ENCODE measurements around the gene SMIM1.
A peak's percentile ranks its signal among the peaks of the same experiment; 100 is the strongest.
"Not testable (repeated sequence)": the region's sequence is repeated elsewhere in the genome, so short reads cannot be mapped to it uniquely, and the experiment has no call there.

SMIM1 gene

DNA sequence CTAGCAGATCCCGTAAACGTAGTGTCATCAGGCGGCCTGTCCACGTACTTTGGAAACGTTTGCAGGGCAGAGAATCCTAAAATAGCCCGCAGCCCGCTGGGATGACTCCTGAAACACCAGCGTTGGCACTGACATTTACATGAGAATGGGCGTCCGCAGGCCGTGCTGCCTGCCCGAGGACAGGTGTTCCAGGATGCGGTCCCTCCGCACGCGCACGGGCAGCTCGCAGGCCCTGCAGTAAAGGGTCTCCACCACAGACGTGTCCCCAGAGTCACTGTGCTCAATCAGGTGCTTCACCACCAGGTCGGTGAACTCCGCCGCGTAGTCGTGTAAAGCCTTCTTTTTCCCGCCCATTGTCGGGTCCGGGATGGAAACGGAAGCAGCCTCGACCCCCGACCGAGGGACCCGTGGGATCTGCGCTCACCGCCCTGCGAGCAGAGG is 26.1 kb upstream of the SMIM1 start:
- Histone ChIP-seq H3K27ac (ENCODE audit: low read depth, low read length) (no peak overlapping the region), H3K4me1 (ENCODE audit: control insufficient read depth, insufficient read depth, low read length, unreplicated experiment) (peaks cover 19% of the 10 kb centered on the region), H2AFZ (ENCODE audit: low read length, unreplicated experiment) (no peak overlapping the region), H3K36me3 (ENCODE audit: insufficient read depth, low read length) (no peaks in the 10 kb centered on the region), H3K79me2 (ENCODE audit: control insufficient read depth, insufficient read depth, low read length, unreplicated experiment) (peaks cover 17% of the 10 kb centered on the region), H3K27me3 (ENCODE audit: insufficient read depth, low read length) (peaks cover 6% of the 10 kb centered on the region; the same call in 1 of the 2 replicates), H3K4me3 (ENCODE audit: low read depth, low read length) (peak overlapping the region; percentile 76)

DNA sequence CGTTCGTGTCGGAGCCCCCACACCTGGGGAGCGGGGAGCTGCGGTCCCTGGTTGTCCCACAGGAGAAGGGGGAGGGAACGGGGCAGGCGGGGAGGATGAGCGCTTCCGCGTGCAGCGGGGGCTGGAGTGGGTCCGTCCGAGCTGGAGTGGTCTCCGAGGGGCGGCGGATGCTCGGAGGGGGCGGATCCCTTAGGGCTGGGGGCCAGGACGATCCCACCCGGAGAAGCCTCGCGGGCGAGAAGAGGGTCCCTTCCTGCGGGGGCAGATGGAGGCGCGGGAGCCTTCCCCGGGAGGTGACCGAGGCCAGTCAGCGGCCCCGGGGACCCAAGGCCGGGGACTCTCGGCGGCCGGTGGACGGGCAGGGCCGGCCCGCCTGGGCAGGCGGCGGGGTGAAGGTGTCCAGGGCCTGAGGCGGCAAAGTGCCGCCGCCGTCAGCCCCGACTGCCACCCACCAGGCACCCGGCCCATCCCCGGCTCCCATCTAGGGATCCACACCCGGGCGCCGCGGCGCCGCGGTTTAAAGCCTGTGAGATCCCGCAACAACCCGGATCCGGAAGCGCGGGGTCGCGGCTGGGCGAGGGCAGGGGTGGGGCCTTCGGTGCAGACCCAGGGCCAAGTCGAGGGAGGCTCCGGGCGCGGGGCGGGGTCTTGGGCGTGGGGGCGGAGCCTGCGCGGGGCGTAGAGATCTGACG is 25.6 kb upstream of the SMIM1 start:
- peaks cover 7% of the 10 kb centered on the region; the same call in 1 of the 2 replicates for H3K27me3 ChIP-seq (ENCODE audit: insufficient read depth, low read length)
- no peak overlapping the region for H3K27ac ChIP-seq (ENCODE audit: low read depth, low read length)
- peak overlapping the region; percentile 76 for H3K4me3 ChIP-seq (ENCODE audit: low read depth, low read length)
- H3K36me3 ChIP-seq (ENCODE audit: insufficient read depth, low read length), result no peaks in the 10 kb centered on the region
- H2AFZ ChIP-seq (ENCODE audit: low read length, unreplicated experiment), result peak overlapping the region; percentile 3
- H3K4me1 ChIP-seq (ENCODE audit: control insufficient read depth, insufficient read depth, low read length, unreplicated experiment), result peaks cover 19% of the 10 kb centered on the region
- peaks cover 17% of the 10 kb centered on the region for H3K79me2 ChIP-seq (ENCODE audit: control insufficient read depth, insufficient read depth, low read length, unreplicated experiment)

DNA sequence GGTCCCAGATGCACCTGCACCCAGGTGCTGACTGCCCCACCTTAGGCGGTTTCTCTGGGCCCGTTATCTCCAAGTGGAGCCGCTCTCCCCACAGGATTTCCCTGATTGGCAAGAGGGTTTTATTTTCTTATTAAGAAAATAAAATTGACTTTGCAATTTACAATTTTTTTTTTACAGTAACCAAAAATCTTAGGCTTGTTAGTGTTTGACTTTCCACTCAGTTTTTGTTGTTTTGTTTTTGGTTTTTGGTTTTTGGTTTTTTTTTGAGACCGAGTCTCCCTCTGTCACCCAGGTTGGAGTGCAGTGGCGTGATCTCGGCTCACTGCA is 25.1 kb upstream of the SMIM1 start:
- Histone ChIP-seq H3K36me3 (ENCODE audit: insufficient read depth, low read length) (no peaks in the 10 kb centered on the region), H3K4me3 (ENCODE audit: low read depth, low read length) (peak overlapping the region; percentile 76), H3K79me2 (ENCODE audit: control insufficient read depth, insufficient read depth, low read length, unreplicated experiment) (peaks cover 17% of the 10 kb centered on the region), H2AFZ (ENCODE audit: low read length, unreplicated experiment) (peak overlapping the region; percentile 14), H3K27me3 (ENCODE audit: insufficient read depth, low read length) (peaks cover 11% of the 10 kb centered on the region; the same call in 1 of the 2 replicates), H3K4me1 (ENCODE audit: control insufficient read depth, insufficient read depth, low read length, unreplicated experiment) (peaks cover 19% of the 10 kb centered on the region), H3K27ac (ENCODE audit: low read depth, low read length) (no peak overlapping the region)

DNA sequence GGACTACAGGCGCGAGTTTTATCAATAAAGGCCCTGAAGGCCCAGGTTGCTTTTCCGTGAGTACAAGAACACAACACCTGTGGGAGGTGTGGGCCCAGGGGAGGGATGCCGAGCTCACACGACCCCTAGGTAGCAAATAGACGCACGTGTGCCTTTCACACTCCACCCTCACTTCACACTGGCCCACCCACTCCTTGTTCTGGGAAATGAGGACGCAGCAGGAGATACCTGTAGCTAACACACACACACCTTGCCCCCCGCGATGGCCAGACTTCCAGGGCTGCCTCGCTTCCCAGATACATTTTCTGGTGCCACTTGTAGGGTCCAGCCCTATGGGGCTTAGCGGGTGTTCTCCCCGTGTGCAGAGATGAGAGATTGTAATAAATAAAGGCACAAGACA is 24.6 kb upstream of the SMIM1 start:
- H2AFZ ChIP-seq (ENCODE audit: low read length, unreplicated experiment), result peak overlapping the region; percentile 14
- H3K36me3 ChIP-seq (ENCODE audit: insufficient read depth, low read length), result no peaks in the 10 kb centered on the region
- H3K27me3 ChIP-seq (ENCODE audit: insufficient read depth, low read length), result peaks cover 15% of the 10 kb centered on the region; the same call in 1 of the 2 replicates
- peaks cover 17% of the 10 kb centered on the region for H3K79me2 ChIP-seq (ENCODE audit: control insufficient read depth, insufficient read depth, low read length, unreplicated experiment)
- H3K4me3 ChIP-seq (ENCODE audit: low read depth, low read length), result peak overlapping the region; percentile 76
- no peak overlapping the region for H3K27ac ChIP-seq (ENCODE audit: low read depth, low read length)
- H3K4me1 ChIP-seq (ENCODE audit: control insufficient read depth, insufficient read depth, low read length, unreplicated experiment), result peaks cover 19% of the 10 kb centered on the region

DNA sequence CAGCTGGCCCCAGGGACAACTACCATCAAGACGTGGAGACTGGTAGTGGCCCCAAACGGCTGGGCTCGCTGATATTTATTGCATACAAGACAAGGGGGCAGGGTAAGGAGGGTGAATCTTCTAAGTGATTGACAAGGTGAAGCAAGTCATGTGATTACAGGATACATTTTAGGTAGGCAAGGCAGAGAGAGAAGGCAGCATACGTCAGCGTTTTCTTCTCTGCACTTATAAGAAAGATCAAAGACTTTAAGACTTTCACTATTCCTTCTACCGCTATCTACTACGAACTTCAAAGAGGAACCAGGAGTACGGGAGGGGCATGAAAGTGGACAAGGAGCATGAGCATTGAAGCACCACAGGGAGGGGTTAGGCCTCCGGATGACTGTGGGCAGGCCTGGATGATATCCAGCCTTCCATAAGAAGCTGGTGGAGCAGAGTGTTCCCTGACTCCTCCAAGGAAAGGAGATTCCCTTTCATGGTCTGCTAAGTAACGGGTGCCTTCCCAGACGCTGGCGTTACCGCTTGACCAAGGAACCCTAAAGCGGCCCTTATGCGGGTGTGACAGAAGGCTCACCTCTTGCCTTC is 24.1 kb upstream of the SMIM1 start:
- H3K27ac ChIP-seq (ENCODE audit: low read depth, low read length); H3K36me3 ChIP-seq (ENCODE audit: insufficient read depth, low read length); H3K4me3 ChIP-seq (ENCODE audit: low read depth, low read length); H2AFZ ChIP-seq (ENCODE audit: low read length, unreplicated experiment): not testable (repeated sequence)
- Histone ChIP-seq H3K27me3 (ENCODE audit: insufficient read depth, low read length) (peaks cover 18% of the 10 kb centered on the region; the same call in 1 of the 2 replicates), H3K4me1 (ENCODE audit: control insufficient read depth, insufficient read depth, low read length, unreplicated experiment) (peaks cover 19% of the 10 kb centered on the region), H3K79me2 (ENCODE audit: control insufficient read depth, insufficient read depth, low read length, unreplicated experiment) (peaks cover 17% of the 10 kb centered on the region)

DNA sequence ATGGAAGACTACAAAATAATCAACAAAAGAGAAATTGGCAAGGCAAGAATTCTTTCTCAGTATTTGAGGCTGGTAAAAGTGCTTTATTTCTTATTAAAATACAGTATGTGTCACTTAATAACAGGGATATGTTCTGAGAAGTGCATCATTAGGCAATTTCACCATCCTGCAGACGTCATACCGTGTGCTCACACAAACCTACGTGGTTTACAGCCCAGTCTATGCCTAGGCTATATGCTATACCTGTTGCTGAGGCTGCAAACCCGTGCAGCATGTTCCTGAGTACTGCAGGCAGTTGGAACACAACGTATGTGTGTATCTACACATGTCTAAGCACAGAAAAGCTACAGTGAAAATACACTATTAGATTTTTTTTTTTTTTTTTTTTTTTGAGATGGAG is 23.0 kb upstream of the SMIM1 start:
- no peak overlapping the region for H2AFZ ChIP-seq (ENCODE audit: low read length, unreplicated experiment)
- H3K27me3 ChIP-seq (ENCODE audit: insufficient read depth, low read length), result peaks cover 28% of the 10 kb centered on the region; the same call in 1 of the 2 replicates
- H3K79me2 ChIP-seq (ENCODE audit: control insufficient read depth, insufficient read depth, low read length, unreplicated experiment), result peaks cover 17% of the 10 kb centered on the region
- H3K4me1 ChIP-seq (ENCODE audit: control insufficient read depth, insufficient read depth, low read length, unreplicated experiment), result peaks cover 19% of the 10 kb centered on the region
- no peak overlapping the region for H3K4me3 ChIP-seq (ENCODE audit: low read depth, low read length)
- H3K27ac ChIP-seq (ENCODE audit: low read depth, low read length), result no peak overlapping the region
- H3K36me3 ChIP-seq (ENCODE audit: insufficient read depth, low read length), result no peaks in the 10 kb centered on the region

DNA sequence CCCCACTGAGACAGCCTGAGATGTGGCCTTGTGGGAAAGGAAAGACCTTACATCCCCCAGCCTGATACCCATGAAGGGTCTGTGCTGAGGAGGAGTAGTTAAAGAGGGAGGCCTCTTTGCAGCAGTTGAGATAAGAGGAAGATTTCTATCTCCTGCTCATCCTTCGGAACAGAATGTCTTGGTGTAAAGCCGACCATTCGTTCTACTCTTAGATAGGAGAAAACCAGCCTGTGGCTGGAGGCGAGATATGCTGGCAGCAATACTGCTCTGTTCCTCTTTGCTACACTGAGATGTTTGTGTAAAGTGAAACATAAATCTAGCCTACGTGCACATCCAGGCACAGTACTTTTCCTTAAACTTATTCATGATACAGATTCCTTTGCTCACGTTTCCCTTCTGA is 21.8 kb upstream of the SMIM1 start:
- Histone ChIP-seq H3K79me2 (ENCODE audit: control insufficient read depth, insufficient read depth, low read length, unreplicated experiment) (peaks cover 9% of the 10 kb centered on the region), H3K36me3 (ENCODE audit: insufficient read depth, low read length) (no peaks in the 10 kb centered on the region), H2AFZ (ENCODE audit: low read length, unreplicated experiment) (no peak overlapping the region), H3K27ac (ENCODE audit: low read depth, low read length) (no peak overlapping the region), H3K4me3 (ENCODE audit: low read depth, low read length) (no peak overlapping the region), H3K4me1 (ENCODE audit: control insufficient read depth, insufficient read depth, low read length, unreplicated experiment) (peaks cover 14% of the 10 kb centered on the region), H3K27me3 (ENCODE audit: insufficient read depth, low read length) (peaks cover 38% of the 10 kb centered on the region)

DNA sequence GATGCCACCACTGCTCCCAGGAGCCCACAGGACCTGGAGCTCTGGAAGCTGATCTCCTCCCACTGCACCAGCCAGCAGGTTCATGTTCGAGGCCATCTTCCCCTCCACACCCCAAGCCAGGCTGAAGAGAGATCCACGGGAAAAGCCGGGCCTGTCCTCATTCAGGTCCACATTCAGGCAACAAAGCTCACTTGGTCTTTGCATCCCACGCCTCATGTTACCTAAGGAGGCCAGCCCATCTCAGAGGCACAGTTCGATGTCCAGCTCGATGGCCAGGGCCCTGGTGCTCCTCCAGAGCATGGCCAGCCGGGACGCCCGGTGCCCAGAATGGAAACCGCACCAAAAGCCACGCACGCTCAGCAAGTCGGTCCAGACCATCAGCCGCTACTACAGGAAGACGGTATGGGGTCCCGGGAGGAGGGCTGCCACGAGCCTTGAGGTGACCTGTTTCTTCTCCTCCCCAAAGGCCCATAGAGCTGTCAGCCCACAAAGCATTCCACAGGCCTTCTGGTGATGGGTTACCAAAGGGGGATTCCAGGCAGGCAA is 20.1 kb upstream of the SMIM1 start, which contains the start of gene CCDC27:
TSS of gene CCDC27 (plus strand) at position 51 of the 546 bp plus-strand sequence. CDS start at position 83, 32 bp downstream.
- Histone ChIP-seq H3K27ac (ENCODE audit: low read depth, low read length) (no peak within 1 kb of the TSS), H2AFZ (ENCODE audit: low read length, unreplicated experiment) (no peak within 1 kb of the TSS), H3K4me1 (ENCODE audit: control insufficient read depth, insufficient read depth, low read length, unreplicated experiment) (peaks cover 6% of the 10 kb centered on the region), H3K79me2 (ENCODE audit: control insufficient read depth, insufficient read depth, low read length, unreplicated experiment) (no peaks in the 10 kb centered on the region), H3K36me3 (ENCODE audit: insufficient read depth, low read length) (no peaks in the 10 kb centered on the region), H3K4me3 (ENCODE audit: low read depth, low read length) (no peak within 1 kb of the TSS), H3K27me3 (ENCODE audit: insufficient read depth, low read length) (peaks cover 39% of the 10 kb centered on the region)

DNA sequence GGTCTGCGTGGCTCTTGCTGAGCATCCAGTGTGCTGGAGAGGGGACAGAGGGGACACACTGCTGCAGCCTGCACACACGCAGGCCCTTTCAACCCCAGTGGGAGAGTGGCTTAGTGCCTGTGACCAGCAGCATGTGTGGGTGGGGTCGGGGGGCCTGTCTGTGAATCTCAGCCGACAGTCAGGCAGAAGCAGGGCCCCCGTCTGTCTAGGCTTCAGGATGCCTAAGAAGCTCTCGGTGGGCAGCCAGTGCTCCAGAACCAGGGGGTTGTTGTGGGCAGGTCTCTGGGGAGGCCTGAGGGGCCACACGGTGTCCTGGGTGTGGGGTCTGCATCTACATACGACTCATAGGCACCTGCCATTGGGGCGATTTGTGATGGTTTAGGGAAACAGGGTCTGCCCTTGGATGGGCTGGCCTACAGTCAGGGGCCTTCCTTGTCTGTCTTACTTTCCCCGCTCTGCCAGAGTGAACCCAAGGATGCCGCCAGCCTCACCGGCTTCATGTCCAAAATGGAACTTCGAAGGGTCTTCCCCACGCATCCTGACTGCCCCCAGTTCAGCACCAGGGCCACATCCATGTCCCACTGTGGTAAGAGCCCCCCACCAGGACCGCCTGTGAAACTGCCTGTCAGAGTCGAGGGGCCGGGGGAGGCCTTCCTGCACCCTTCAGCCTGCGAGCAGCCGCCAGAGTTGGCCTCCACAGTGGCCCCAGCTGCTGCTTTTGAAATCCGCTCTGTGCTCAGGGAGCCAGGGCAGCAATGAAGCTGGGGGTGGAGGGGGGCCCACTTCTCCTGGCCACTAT is 18.7 kb upstream of the SMIM1 start:
- Histone ChIP-seq H3K27ac (ENCODE audit: low read depth, low read length) (no peak overlapping the region), H3K27me3 (ENCODE audit: insufficient read depth, low read length) (peaks cover 39% of the 10 kb centered on the region), H2AFZ (ENCODE audit: low read length, unreplicated experiment) (no peak overlapping the region), H3K4me1 (ENCODE audit: control insufficient read depth, insufficient read depth, low read length, unreplicated experiment) (no peaks in the 10 kb centered on the region), H3K36me3 (ENCODE audit: insufficient read depth, low read length) (no peaks in the 10 kb centered on the region), H3K4me3 (ENCODE audit: low read depth, low read length) (no peak overlapping the region), H3K79me2 (ENCODE audit: control insufficient read depth, insufficient read depth, low read length, unreplicated experiment) (no peaks in the 10 kb centered on the region)

DNA sequence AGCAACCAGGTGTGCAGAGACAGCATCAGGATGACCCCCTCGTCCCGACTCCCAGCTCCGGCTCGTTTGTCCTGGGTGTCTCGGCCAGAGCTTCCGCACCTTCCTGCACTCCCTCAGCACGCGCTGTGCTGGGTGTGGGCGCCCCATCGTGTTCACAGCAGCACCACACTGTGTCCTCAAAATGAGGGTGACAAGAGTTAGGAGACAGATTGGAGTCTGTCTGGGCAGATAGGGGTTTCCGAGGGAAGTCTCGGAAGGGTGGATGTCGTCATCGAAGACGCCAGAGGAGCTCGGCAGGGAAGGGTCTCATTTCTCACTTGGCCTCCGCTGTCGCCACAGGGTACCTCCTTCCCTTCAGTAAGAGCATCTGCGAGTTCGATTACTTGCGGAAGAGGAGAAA is 16.2 kb upstream of the SMIM1 start:
- Histone ChIP-seq H3K36me3 (ENCODE audit: insufficient read depth, low read length) (no peaks in the 10 kb centered on the region), H2AFZ (ENCODE audit: low read length, unreplicated experiment) (no peak overlapping the region), H3K4me1 (ENCODE audit: control insufficient read depth, insufficient read depth, low read length, unreplicated experiment) (no peaks in the 10 kb centered on the region), H3K4me3 (ENCODE audit: low read depth, low read length) (no peak overlapping the region), H3K27me3 (ENCODE audit: insufficient read depth, low read length) (peaks cover 55% of the 10 kb centered on the region), H3K27ac (ENCODE audit: low read depth, low read length) (no peak overlapping the region), H3K79me2 (ENCODE audit: control insufficient read depth, insufficient read depth, low read length, unreplicated experiment) (no peaks in the 10 kb centered on the region)

Measured in ACC112 (cell line).